Neural progenitor cell (in vitro differentiated cells): ENCODE data around the gene SKIC8. TPM values are rescaled to one million over a fixed set of nuclear protein-coding genes. Genes with fewer than 3 reads are reported as not detected.

Experiments used
- DNase-seq: peaks from one replicate; pipeline ENCODE4 v3.0.0-alpha.2; 2016; ENCODE audit warnings: low spot score
- H2AFZ ChIP-seq: fragments of 200-600 bp; sonication (generic); replicated peaks from 2 replicates; pipeline ENCODE4 v1.6.1; 2016; ENCODE audit warnings: antibody characterized with exemption
- H3F3A ChIP-seq: fragments of 200-600 bp; sonication (generic); 2 replicates; pipeline ENCODE4 v1.6.1; 2016; ENCODE audit warnings: antibody characterized with exemption, low read depth
- H3K27ac ChIP-seq: fragments of 200-600 bp; sonication (generic); 2 replicates; pipeline ENCODE4 v1.5.1; 2016; ENCODE audit warnings: mild to moderate bottlenecking
- H3K27me3 ChIP-seq: fragments of 200-600 bp; sonication (generic); 2 replicates; pipeline ENCODE4 v1.6.1; 2016; ENCODE audit warnings: mild to moderate bottlenecking, moderate library complexity
- H3K36me3 ChIP-seq: fragments of 200-600 bp; sonication (generic); 2 replicates; pipeline ENCODE4 v1.5.1; 2016
- H3K4me1 ChIP-seq: fragments of 200-600 bp; sonication (generic); 2 replicates; pipeline ENCODE4 v1.6.1; 2016; ENCODE audit warnings: mixed run types
- H3K4me2 ChIP-seq: fragments of 200-600 bp; sonication (generic); 2 replicates; pipeline ENCODE4 v1.6.1; 2016
- H3K4me3 ChIP-seq: fragments of 200-600 bp; sonication (generic); 2 replicates; pipeline ENCODE4 v1.5.1; 2016
- H3K79me2 ChIP-seq: fragments of 200-600 bp; sonication (generic); 2 replicates; pipeline ENCODE4 v1.6.1; 2016; ENCODE audit warnings: low read depth
- H3K9ac ChIP-seq: fragments of 200-600 bp; sonication (generic); 2 replicates; pipeline ENCODE4 v1.6.1; 2016
- H3K9me3 ChIP-seq: fragments of 200-600 bp; sonication (generic); 2 replicates; pipeline ENCODE4 v1.5.1; 2016; ENCODE audit warnings: low read depth
- H4K20me1 ChIP-seq: fragments of 200-600 bp; sonication (generic); 2 replicates; pipeline ENCODE4 v1.6.1; 2016; ENCODE audit warnings: low read depth
- H3K27ac Mint-ChIP-seq: 3 replicates; pipeline ENCODE4 v1.8.0; 2021; ENCODE audit warnings: mixed read lengths
- H3K27me3 Mint-ChIP-seq: 2 replicates; pipeline ENCODE4 v1.8.0; 2022; ENCODE audit warnings: low read depth, mild to moderate bottlenecking, inconsistent platforms, moderate library complexity, mixed read lengths; ENCODE audit not compliant: insufficient read depth
- H3K36me3 Mint-ChIP-seq: 3 replicates; pipeline ENCODE4 v1.8.0; 2021; ENCODE audit warnings: mixed read lengths
- H3K4me1 Mint-ChIP-seq: 3 replicates; pipeline ENCODE4 v1.8.0; 2021; ENCODE audit warnings: mixed read lengths
- H3K4me3 Mint-ChIP-seq: 3 replicates; pipeline ENCODE4 v1.8.0; 2021; ENCODE audit warnings: mild to moderate bottlenecking, moderate library complexity, mixed read lengths
- H3K9me3 Mint-ChIP-seq: 3 replicates; pipeline ENCODE4 v1.8.0; 2020; ENCODE audit warnings: mixed read lengths
- EZH2 ChIP-seq: fragments of 200-600 bp; sonication (generic); IDR thresholded peaks from 2 replicates; pipeline ENCODE4 v1.6.1; 2017; ENCODE audit warnings: antibody characterized with exemption, mild to moderate bottlenecking, moderate library complexity
- EZH2phosphoT487 ChIP-seq: fragments of 200-600 bp; sonication (generic); IDR thresholded peaks from 2 replicates; pipeline ENCODE4 v1.6.1; 2017; ENCODE audit warnings: antibody characterized with exemption
- total RNA-seq: library from RNA; depleted of rRNA; stranded (reverse); fragments of >200 nt; gene quantifications from 2 replicates; pipeline ENCODE4 v1.2.3, GENCODE V29; 2015; ENCODE audit warnings: low replicate concordance
- TF ChIP-seq, protein P1 (sequence below): fragments of 200-600 bp; sonication (generic); IDR thresholded peaks from 2 replicates; pipeline ENCODE4 v1.5.1; 2017; ENCODE audit warnings: antibody characterized with exemption, mild to moderate bottlenecking

SKIC8 gene
- total RNA-seq, 1 donor from 2014 or later: 76.0 TPM

DNA sequence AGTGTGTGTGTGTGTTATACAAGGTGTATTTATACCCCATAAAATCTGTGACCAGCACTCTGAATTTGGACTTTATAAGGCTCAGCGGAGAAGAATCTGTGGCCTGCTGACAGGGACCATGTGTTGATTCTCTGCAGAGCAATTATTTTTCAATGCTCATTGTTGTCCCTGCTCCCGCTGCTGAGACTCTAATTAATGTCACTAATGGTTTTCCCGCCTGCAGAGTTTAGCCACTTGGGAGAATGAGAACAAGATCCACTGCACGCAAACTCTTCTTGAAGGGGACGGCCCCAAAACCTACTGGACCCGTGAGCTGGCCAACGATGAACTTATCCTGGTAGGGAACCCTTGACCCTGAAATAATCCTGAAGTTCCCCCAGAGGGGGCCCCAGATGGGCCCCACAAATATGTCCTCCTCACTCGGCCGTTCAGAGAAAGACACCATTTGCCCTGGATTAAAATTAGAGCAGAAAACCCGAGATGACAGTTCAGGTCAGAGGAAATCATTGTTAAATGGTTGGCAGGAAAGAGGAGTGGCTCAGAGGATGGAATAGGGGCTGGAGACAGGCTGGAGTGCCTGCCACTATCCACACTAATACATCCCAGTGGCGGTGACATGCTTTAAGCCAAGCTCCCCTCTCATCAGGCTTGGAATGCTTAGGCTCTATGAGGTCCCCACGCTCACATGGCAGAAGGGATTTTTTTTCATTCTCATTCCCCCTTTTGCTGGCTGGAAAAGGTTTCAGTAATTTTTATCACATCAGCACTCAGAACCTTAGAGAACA lies 44.1 kb upstream of the SKIC8 start:
- Mint-ChIP-seq H3K27ac (no peak overlapping the region), H3K4me1 (peaks cover 67% of the 10 kb centered on the region), H3K36me3 (no peaks in the 10 kb centered on the region), H3K27me3 (peaks cover 37% of the 10 kb centered on the region), H3K4me3 (peak overlapping the region; percentile 30), H3K9me3 (no peaks in the 10 kb centered on the region)
- peak overlapping the region; percentile 95 for H3K4me2 ChIP-seq
- TF ChIP-seq, protein P1, sequence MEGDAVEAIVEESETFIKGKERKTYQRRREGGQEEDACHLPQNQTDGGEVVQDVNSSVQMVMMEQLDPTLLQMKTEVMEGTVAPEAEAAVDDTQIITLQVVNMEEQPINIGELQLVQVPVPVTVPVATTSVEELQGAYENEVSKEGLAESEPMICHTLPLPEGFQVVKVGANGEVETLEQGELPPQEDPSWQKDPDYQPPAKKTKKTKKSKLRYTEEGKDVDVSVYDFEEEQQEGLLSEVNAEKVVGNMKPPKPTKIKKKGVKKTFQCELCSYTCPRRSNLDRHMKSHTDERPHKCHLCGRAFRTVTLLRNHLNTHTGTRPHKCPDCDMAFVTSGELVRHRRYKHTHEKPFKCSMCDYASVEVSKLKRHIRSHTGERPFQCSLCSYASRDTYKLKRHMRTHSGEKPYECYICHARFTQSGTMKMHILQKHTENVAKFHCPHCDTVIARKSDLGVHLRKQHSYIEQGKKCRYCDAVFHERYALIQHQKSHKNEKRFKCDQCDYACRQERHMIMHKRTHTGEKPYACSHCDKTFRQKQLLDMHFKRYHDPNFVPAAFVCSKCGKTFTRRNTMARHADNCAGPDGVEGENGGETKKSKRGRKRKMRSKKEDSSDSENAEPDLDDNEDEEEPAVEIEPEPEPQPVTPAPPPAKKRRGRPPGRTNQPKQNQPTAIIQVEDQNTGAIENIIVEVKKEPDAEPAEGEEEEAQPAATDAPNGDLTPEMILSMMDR: no peak
- TF ChIP-seq EZH2 (no peak), EZH2phosphoT487 (no peak)
- DNase-seq: peak; percentile 51
- H3K79me2 ChIP-seq: peaks cover 23% of the 10 kb centered on the region
- H3K9me3 ChIP-seq: no peaks in the 10 kb centered on the region
- H3K4me3 ChIP-seq: no peak overlapping the region
- H3K27ac ChIP-seq: no peak overlapping the region
- peaks cover 58% of the 10 kb centered on the region for H3F3A ChIP-seq
- no peak overlapping the region for H2AFZ ChIP-seq
- peaks cover 41% of the 10 kb centered on the region for H3K27me3 ChIP-seq
- H3K36me3 ChIP-seq: no peaks in the 10 kb centered on the region
- H4K20me1 ChIP-seq: peaks cover 21% of the 10 kb centered on the region
- peaks cover 66% of the 10 kb centered on the region for H3K4me1 ChIP-seq
- no peak overlapping the region for H3K9ac ChIP-seq

DNA sequence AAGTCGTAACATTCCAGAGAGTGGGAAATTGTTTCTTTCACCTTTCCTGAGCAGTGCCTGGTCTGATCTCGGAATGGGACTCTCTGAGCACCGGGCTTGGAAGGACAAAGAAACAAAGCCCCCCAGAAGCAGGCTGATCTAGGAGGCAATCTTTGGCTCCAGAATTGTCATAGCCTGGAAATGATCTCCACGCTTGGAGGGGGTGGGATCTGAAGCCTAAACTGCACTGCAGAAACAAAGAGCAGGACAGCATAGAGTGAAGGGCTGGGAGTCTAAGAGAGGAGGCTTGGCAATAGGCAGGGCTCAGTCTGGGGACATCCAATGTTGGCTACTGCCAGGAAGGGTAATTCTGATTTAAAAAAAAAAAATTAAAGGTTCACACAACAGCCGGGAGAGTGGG lies 42.6 kb upstream of the SKIC8 start:
- Histone ChIP-seq H3K4me1 (peaks cover 52% of the 10 kb centered on the region), H2AFZ (no peak overlapping the region), H3K27ac (no peak overlapping the region), H3F3A (peaks cover 46% of the 10 kb centered on the region), H3K4me3 (peak overlapping the region; percentile 76), H3K79me2 (peaks cover 23% of the 10 kb centered on the region), H4K20me1 (peaks cover 21% of the 10 kb centered on the region), H3K36me3 (no peaks in the 10 kb centered on the region), H3K9ac (no peak overlapping the region), H3K4me2 (peak overlapping the region; percentile 95), H3K9me3 (no peaks in the 10 kb centered on the region), H3K27me3 (peaks cover 48% of the 10 kb centered on the region)
- H3K27me3 Mint-ChIP-seq: peaks cover 42% of the 10 kb centered on the region
- H3K4me3 Mint-ChIP-seq: peak overlapping the region; percentile 77
- no peaks in the 10 kb centered on the region for H3K36me3 Mint-ChIP-seq
- H3K4me1 Mint-ChIP-seq: peaks cover 53% of the 10 kb centered on the region
- H3K9me3 Mint-ChIP-seq: no peaks in the 10 kb centered on the region
- H3K27ac Mint-ChIP-seq: peak overlapping the region; percentile 37
- no peak for DNase-seq
- TF ChIP-seq, protein P1: no peak
- TF ChIP-seq EZH2phosphoT487 (no peak), EZH2 (no peak)

DNA sequence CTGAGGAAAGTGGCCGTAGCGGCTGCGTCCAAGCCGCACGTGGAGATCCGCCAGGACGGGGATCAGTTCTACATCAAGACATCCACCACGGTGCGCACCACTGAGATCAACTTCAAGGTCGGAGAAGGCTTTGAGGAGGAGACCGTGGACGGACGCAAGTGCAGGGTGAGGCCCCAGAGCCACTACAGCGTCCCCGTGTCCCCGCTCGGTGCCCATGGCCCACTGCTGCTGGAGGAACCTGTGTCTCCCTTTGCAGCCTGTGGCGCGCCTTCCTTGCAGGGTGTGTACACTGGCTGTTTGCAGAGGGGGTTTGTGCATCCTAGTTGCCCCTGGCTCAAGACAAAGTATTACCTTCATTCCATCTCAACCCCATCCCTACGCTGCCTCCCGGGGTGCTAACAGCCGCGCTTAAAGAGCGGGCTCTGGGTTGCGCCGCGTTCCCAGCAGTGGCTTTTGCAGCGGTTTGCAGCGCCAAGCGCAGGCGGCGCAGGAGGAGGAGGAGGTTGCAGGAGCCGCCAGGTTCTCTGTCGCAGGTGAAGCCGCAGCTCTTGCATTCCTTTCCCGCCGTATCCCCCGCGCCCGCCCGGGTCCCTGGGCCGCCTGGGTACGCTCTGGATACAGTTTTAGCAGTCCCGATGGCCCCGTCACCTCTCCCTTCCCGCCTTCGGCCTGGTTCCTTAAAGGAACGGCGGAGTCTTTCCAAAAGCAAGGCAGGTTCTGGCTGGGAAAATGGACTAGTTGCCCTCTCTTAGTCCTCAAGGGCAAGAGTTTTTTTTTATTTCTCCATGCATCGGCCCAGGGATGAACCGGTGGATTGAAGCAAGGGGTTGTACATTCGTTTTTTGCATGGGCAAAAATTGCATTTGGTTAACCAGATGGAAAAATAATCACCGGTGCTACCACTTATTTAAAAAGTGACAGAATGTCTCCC lies 41.9 kb upstream of the SKIC8 start:
- peaks cover 21% of the 10 kb centered on the region for H4K20me1 ChIP-seq
- H2AFZ ChIP-seq: peak overlapping the region; percentile 66
- H3K4me1 Mint-ChIP-seq: peaks cover 47% of the 10 kb centered on the region
- no peaks in the 10 kb centered on the region for H3K36me3 ChIP-seq
- H3K27me3 Mint-ChIP-seq: peaks cover 42% of the 10 kb centered on the region
- no peaks in the 10 kb centered on the region for H3K9me3 ChIP-seq
- peaks cover 46% of the 10 kb centered on the region for H3F3A ChIP-seq
- H3K9me3 Mint-ChIP-seq: no peaks in the 10 kb centered on the region
- no peak overlapping the region for H3K9ac ChIP-seq
- peaks cover 23% of the 10 kb centered on the region for H3K79me2 ChIP-seq
- peak overlapping the region; percentile 95 for H3K4me2 ChIP-seq
- no peak overlapping the region for H3K27ac Mint-ChIP-seq
- no peaks in the 10 kb centered on the region for H3K36me3 Mint-ChIP-seq
- DNase-seq: peak; percentile 76
- peak overlapping the region; percentile 76 for H3K4me3 ChIP-seq
- TF ChIP-seq EZH2: no peak
- peak; percentile 6 for TF ChIP-seq EZH2phosphoT487
- TF ChIP-seq, protein P1: no peak
- peak overlapping the region; percentile 77 for H3K4me3 Mint-ChIP-seq
- peaks cover 52% of the 10 kb centered on the region for H3K4me1 ChIP-seq
- no peak overlapping the region for H3K27ac ChIP-seq
- H3K27me3 ChIP-seq: peaks cover 48% of the 10 kb centered on the region
